ENCODE measurements around the gene CALN1.

CALN1 gene

GRCh38 chr7:72446131-72446530, 34.0 kb upstream of the CALN1 start:
- CTCF ChIA-PET, result no interaction called here
- Histone ChIP-seq H3K36me3 (ENCODE audit: control insufficient read depth in 2 of 2, insufficient read depth in 1 of 2, low read length in 2 of 2) (no peaks in the 10 kb centered on the region), H3K4me3 (ENCODE audit: low read depth, low read length) (no peak overlapping the region), H3K27ac (ENCODE audit: extremely low read depth, low read depth, low read length) (no peak overlapping the region), H3K9me3 (ENCODE audit: control insufficient read depth, insufficient read depth, low read depth, low read length) (no peaks in the 10 kb centered on the region), H3K4me1 (ENCODE audit: control insufficient read depth, insufficient read depth, low read length) (no peaks in the 10 kb centered on the region)
- POLR2A ChIA-PET, result interaction anchor here (0.6 kb wide), 1 partner anchor 134 kb away, joined by 4 read pairs; no protein-coding TSS in a partner anchor
- TF ChIP-seq ZNF48 (tag by site-specific recombination; IDR thresholded peaks at IDR 0.05), result no peak

GRCh38 chr7:72445580-72445979, 33.4 kb upstream of the CALN1 start:
- ChIA-PET POLR2A (interaction anchor here (0.6 kb wide), 1 partner anchor 134 kb away, joined by 4 read pairs; no protein-coding TSS in a partner anchor), CTCF (no interaction called here)
- no peaks in the 10 kb centered on the region for H3K36me3 ChIP-seq (ENCODE audit: control insufficient read depth in 2 of 2, insufficient read depth in 1 of 2, low read length in 2 of 2)
- TF ChIP-seq ZNF274 (IDR thresholded peaks at IDR 0.05; ENCODE audit: low read length) (no peak), ZNF274 (tag by site-specific recombination; IDR thresholded peaks at IDR 0.05; ENCODE audit: borderline replicate concordance) (no peak), SP7 (tag by site-specific recombination; IDR thresholded peaks at IDR 0.05) (no peak), ZNF558 (tag by site-specific recombination; IDR thresholded peaks at IDR 0.05) (no peak), ZNF324 (tag by site-specific recombination; IDR thresholded peaks at IDR 0.05) (no peak), ZNF248 (tag by site-specific recombination; IDR thresholded peaks at IDR 0.05) (no peak), ZNF223 (tag by site-specific recombination; IDR thresholded peaks at IDR 0.05) (no peak), PRDM6 (tag by site-specific recombination; IDR thresholded peaks at IDR 0.05) (no peak), HOXD13 (CRISPR knock-in tag; IDR thresholded peaks at IDR 0.05; ENCODE audit: borderline replicate concordance) (no peak), ZNF214 (tag by site-specific recombination; IDR thresholded peaks at IDR 0.05; ENCODE audit: borderline replicate concordance) (no peak), KLF1 (tag by site-specific recombination; IDR thresholded peaks at IDR 0.05) (no peak), ZXDB (tag by site-specific recombination; IDR thresholded peaks at IDR 0.05) (no peak), ZNF221 (tag by site-specific recombination; IDR thresholded peaks at IDR 0.05; ENCODE audit: borderline replicate concordance) (no peak), ZNF140 (tag by site-specific recombination; IDR thresholded peaks at IDR 0.05) (no peak), ZNF610 (tag by site-specific recombination; IDR thresholded peaks at IDR 0.05; ENCODE audit: borderline replicate concordance) (no peak), PRDM4 (tag by site-specific recombination; IDR thresholded peaks at IDR 0.05) (no peak), ZNF175 (tag by site-specific recombination; IDR thresholded peaks at IDR 0.05) (no peak)
- no peak overlapping the region for H3K4me3 ChIP-seq (ENCODE audit: low read depth, low read length)
- H3K9me3 ChIP-seq (ENCODE audit: control insufficient read depth, insufficient read depth, low read depth, low read length), result no peaks in the 10 kb centered on the region
- H3K27ac ChIP-seq (ENCODE audit: extremely low read depth, low read depth, low read length), result no peak overlapping the region
- no peaks in the 10 kb centered on the region for H3K4me1 ChIP-seq (ENCODE audit: control insufficient read depth, insufficient read depth, low read length)

- H3K9me3 ChIP-seq (ENCODE audit: control insufficient read depth, insufficient read depth, low read depth, low read length), result no peaks in the 10 kb centered on the region
- H3K36me3 ChIP-seq (ENCODE audit: control insufficient read depth in 2 of 2, insufficient read depth in 1 of 2, low read length in 2 of 2), result no peaks in the 10 kb centered on the region
- ChIA-PET CTCF (no interaction called here), POLR2A (interaction anchor here (0.6 kb wide), 1 partner anchor 16 kb away, joined by 3 read pairs; no protein-coding TSS in a partner anchor)
- H3K27ac ChIP-seq (ENCODE audit: extremely low read depth, low read depth, low read length), result no peak overlapping the region
- H3K4me3 ChIP-seq (ENCODE audit: low read depth, low read length), result no peak overlapping the region
- H3K4me1 ChIP-seq (ENCODE audit: control insufficient read depth, insufficient read depth, low read length), result no peaks in the 10 kb centered on the region
- no peak for TF ChIP-seq ZNF513 (tag by site-specific recombination; IDR thresholded peaks at IDR 0.05)
- no peak for TF ChIP-seq ZEB2 (tag by site-specific recombination; IDR thresholded peaks at IDR 0.05)
- no peak for TF ChIP-seq ZNF792 (tag by site-specific recombination; IDR thresholded peaks at IDR 0.05)
- TF ChIP-seq ZNF626 (tag by site-specific recombination; IDR thresholded peaks at IDR 0.05), result no peak
- TF ChIP-seq ZNF16 (tag by site-specific recombination; IDR thresholded peaks at IDR 0.05; ENCODE audit: low read depth), result no peak
- no peak for TF ChIP-seq ZNF701 (tag by site-specific recombination; IDR thresholded peaks at IDR 0.05)
- TF ChIP-seq ZNF623 (tag by site-specific recombination; IDR thresholded peaks at IDR 0.05), result no peak
- TF ChIP-seq, protein P1, sequence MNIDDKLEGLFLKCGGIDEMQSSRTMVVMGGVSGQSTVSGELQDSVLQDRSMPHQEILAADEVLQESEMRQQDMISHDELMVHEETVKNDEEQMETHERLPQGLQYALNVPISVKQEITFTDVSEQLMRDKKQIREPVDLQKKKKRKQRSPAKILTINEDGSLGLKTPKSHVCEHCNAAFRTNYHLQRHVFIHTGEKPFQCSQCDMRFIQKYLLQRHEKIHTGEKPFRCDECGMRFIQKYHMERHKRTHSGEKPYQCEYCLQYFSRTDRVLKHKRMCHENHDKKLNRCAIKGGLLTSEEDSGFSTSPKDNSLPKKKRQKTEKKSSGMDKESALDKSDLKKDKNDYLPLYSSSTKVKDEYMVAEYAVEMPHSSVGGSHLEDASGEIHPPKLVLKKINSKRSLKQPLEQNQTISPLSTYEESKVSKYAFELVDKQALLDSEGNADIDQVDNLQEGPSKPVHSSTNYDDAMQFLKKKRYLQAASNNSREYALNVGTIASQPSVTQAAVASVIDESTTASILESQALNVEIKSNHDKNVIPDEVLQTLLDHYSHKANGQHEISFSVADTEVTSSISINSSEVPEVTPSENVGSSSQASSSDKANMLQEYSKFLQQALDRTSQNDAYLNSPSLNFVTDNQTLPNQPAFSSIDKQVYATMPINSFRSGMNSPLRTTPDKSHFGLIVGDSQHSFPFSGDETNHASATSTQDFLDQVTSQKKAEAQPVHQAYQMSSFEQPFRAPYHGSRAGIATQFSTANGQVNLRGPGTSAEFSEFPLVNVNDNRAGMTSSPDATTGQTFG (tag by site-specific recombination; IDR thresholded peaks at IDR 0.05; ENCODE audit: borderline replicate concordance), result no peak
- TF ChIP-seq ZNF621 (tag by site-specific recombination; IDR thresholded peaks at IDR 0.05), result no peak
- TF ChIP-seq ZXDB (tag by site-specific recombination; IDR thresholded peaks at IDR 0.05), result no peak
Measured at GRCh38 chr7:72445075-72445474, 32.9 kb upstream of the CALN1 start.
